Ovary (tissue), 9 donors: ENCODE results near the gene OSBPL2. TPM values are rescaled to one million over a fixed set of nuclear protein-coding genes. Genes with fewer than 3 reads are reported as not detected.

Experiments
- DNase-seq, 5 donors: peaks; one replicate each; pipeline ENCODE4 v3.0.0-alpha.2; 2019 to 2020
- H3K27ac ChIP-seq, 2 donors: fragments of 200-600 bp; one replicate each; pipeline versions ENCODE4 v1.5.1 to v1.8.0; 2019 to 2022
- H3K27me3 ChIP-seq: fragments of 200-600 bp; one replicate; pipeline ENCODE4 v1.8.0; 2022
- H3K36me3 ChIP-seq: fragments of 200-600 bp; sonication (generic); one replicate; pipeline ENCODE4 v1.5.1; 2019
- H3K4me1 ChIP-seq: one replicate; pipeline ENCODE4 v1.8.1; 2013; ENCODE audit warnings: mild to moderate bottlenecking, moderate library complexity; ENCODE audit not compliant: insufficient read depth
- H3K4me3 ChIP-seq: fragments of 200-600 bp; sonication (generic); one replicate; pipeline ENCODE4 v1.5.1; 2017
- H3K9me3 ChIP-seq, 2 donors: fragments of 200-600 bp in 1 of 2; sonication (generic) in 1 of 2; one replicate each; pipeline versions ENCODE4 v1.5.1 to v1.8.1; 2013 to 2019; ENCODE audit warnings: mild to moderate bottlenecking in 1 of 2, moderate library complexity in 1 of 2
- CTCF ChIP-seq, 3 donors: fragments of 450-650 bp in 2 of 3; fragments of 200-600 bp in 1 of 3; IDR thresholded peaks; one replicate each; pipeline versions ENCODE4 v1.5.1 to v1.8.0; 2016 to 2022; ENCODE audit warnings: antibody characterized with exemption in 3 of 3, mild to moderate bottlenecking in 1 of 3
- EP300 ChIP-seq: sonication (generic); formaldehyde crosslinking; IDR thresholded peaks from one replicate; pipeline ENCODE4 v1.6.1; 2017; ENCODE audit warnings: antibody characterized with exemption
- POLR2A ChIP-seq: fragments of 450-650 bp; IDR thresholded peaks from one replicate; pipeline ENCODE4 v1.6.1; 2017; ENCODE audit warnings: antibody characterized with exemption, mild to moderate bottlenecking, moderate library complexity
- WGBS, 3 donors: extraction: QIAGEN DNeasy Blood & Tissue Kit in 1 of 3; methylation state at CpG; one replicate each; pipeline versions ENCODE4 v1.1.5 to v1.1.7; 2013 to 2017; 5-methylcytosine and 5-hydroxymethylcytosine counted together
- intact Hi-C, 4 donors: fragments of 100-400 bp; cut with DNase I; formaldehyde crosslinking; loops; one replicate each; pipeline versions ENCODE4 v1.11.0 to v1.15.1; 2022 to 2023
- polyA plus RNA-seq, 2 donors: library from polyadenylated mRNA; stranded (reverse); fragments of 200-250 nt in 1 of 2; fragments of 350-450 nt in 1 of 2; fragmentation: Illumina TruSeq in 1 of 2; extraction: RNeasy Lipid Tissue Mini Kit (QIAGEN cat#74804) in 1 of 2; gene quantifications; one replicate each; pipeline ENCODE4 v1.2.3, GENCODE V29; 2013 to 2014
- total RNA-seq, 7 donors: library from RNA; depleted of rRNA in 2 of 7; stranded (reverse); fragments of >200 nt in 2 of 7; fragmentation: NEBNext Ultra II Directional in 3 of 7; extraction: Animal tissue kit (Norgen Biotek cat#: 25700) in 3 of 7; gene quantifications; one replicate each; pipeline versions ENCODE4 v1.1.0 to v1.2.4, GENCODE V29; 2016 to 2023
- donor health status: DM: no; HTN: no; CAD: no; lungs with moderate emphysema.
- donor health status: DM: no; HTN: no; CAD: no.
- donor health status: Bipolar disorder and iron deficiency.
- donor health status: DM: yes; HTN: yes; CAD: no.
- donor health status: DM: no; HTN: no; CAD: no.
- donor health status: DM: yes; HTN: yes; CAD: no.

OSBPL2 gene
- total and polyA plus RNA-seq, 9 donors, result 14.2 to 42.2 (median 34.4) TPM

- no peaks in the 10 kb centered on the region for H3K9me3 ChIP-seq
- WGBS, 3 donors, result 84 to 86% (median 84%) methylated on average over 33 of the region's 33 CpGs
- no peak for TF ChIP-seq POLR2A
- TF ChIP-seq CTCF (IDR thresholded peaks at IDR 0.05), result no peak
- no peak for TF ChIP-seq EP300
- DNase-seq, result no peak
- no peak overlapping the region for H3K27ac ChIP-seq
- intact Hi-C loops, result loop anchor here in 2 of 4 donors (10.0 kb wide), 2 partner anchors 59 to 291 kb away; partner anchors contain the start of gene LAMA5 (in 1 of the 2)
- no peaks in the 10 kb centered on the region for H3K27me3 ChIP-seq
- H3K4me3 ChIP-seq, result no peak overlapping the region
- peaks cover 11% of the 10 kb centered on the region for H3K4me1 ChIP-seq
- no peaks in the 10 kb centered on the region for H3K36me3 ChIP-seq
Observed at GRCh38 chr20:62305765-62306413, 67.6 kb downstream of the OSBPL2 start.

GRCh38 chr20:62306414-62307187, 68.3 kb downstream of the OSBPL2 start:
- WGBS, 3 donors, result 85 to 90% (median 87%) methylated on average over 23 to 27 of the region's 27 CpGs
- H3K27ac ChIP-seq, result no peak overlapping the region

GRCh38 chr20:62307226-62308101, 69.1 kb downstream of the OSBPL2 start:
- DNase-seq, result no peak
- Histone ChIP-seq H3K36me3 (no peaks in the 10 kb centered on the region), H3K9me3 (no peaks in the 10 kb centered on the region), H3K27ac (no peak overlapping the region), H3K27me3 (no peaks in the 10 kb centered on the region), H3K4me1 (peaks cover 11% of the 10 kb centered on the region), H3K4me3 (no peak overlapping the region)
- TF ChIP-seq EP300, result no peak
- no peak for TF ChIP-seq CTCF (IDR thresholded peaks at IDR 0.05)
- TF ChIP-seq POLR2A, result no peak
- intact Hi-C loops, result loop anchor here in 2 of 4 donors (10.0 kb wide), 2 partner anchors 57 to 293 kb away; partner anchors contain the start of gene LAMA5 (in 1 of the 2)
- WGBS, 3 donors, result 73 to 84% (median 78%) methylated on average over 26 to 42 of the region's 42 CpGs

More at GRCh38 chr20:62306414-62307187, 68.3 kb downstream of the OSBPL2 start:
- TF ChIP-seq POLR2A (no peak), CTCF (IDR thresholded peaks at IDR 0.05) (no peak), EP300 (no peak)
- Histone ChIP-seq H3K27me3 (no peaks in the 10 kb centered on the region), H3K4me1 (peaks cover 11% of the 10 kb centered on the region), H3K9me3 (no peaks in the 10 kb centered on the region), H3K36me3 (no peaks in the 10 kb centered on the region), H3K4me3 (no peak overlapping the region)
- intact Hi-C loops, result loop anchor here in 2 of 4 donors (10.0 kb wide), 2 partner anchors 58 to 292 kb away; partner anchors contain the start of gene LAMA5 (in 1 of the 2)
- no peak for DNase-seq
